Measurements from ENCODE around the gene PIAS1. TPM values are rescaled to one million over a fixed set of nuclear protein-coding genes. Genes with fewer than 3 reads are reported as not detected.

The PIAS1 gene
- total RNA-seq, 1 experiment from 2014 or later: 32.9 TPM

GRCh38 chr15:68019814-68020525, 34.1 kb upstream of the PIAS1 start:
- Mint-ChIP-seq H3K27me3 (ENCODE audit: insufficient read depth, unreplicated experiment) (no peaks in the 10 kb centered on the region), H3K9me3 (ENCODE audit: unreplicated experiment) (no peaks in the 10 kb centered on the region), H3K4me1 (ENCODE audit: insufficient read depth, unreplicated experiment) (peaks cover 18% of the 10 kb centered on the region), H3K4me3 (ENCODE audit: unreplicated experiment) (no peak overlapping the region), H3K27ac (ENCODE audit: low read depth, unreplicated experiment) (no peak overlapping the region), H3K36me3 (ENCODE audit: insufficient read depth, unreplicated experiment) (no peaks in the 10 kb centered on the region)
- no TSS peak for BruUV-seq (replicated peaks)
- intact Hi-C loops (cut with micrococcal nuclease): no loop called here
- ChIA-PET POLR2A (interaction anchor here (0.7 kb wide), 2 partner anchors 209 kb away, joined by 5 read pairs; no protein-coding TSS in a partner anchor), CTCF (interaction anchor here (1.0 kb wide), 1 partner anchor 156 kb away, joined by 4 read pairs; no protein-coding TSS in a partner anchor)
- TF ChIP-seq, protein P1, sequence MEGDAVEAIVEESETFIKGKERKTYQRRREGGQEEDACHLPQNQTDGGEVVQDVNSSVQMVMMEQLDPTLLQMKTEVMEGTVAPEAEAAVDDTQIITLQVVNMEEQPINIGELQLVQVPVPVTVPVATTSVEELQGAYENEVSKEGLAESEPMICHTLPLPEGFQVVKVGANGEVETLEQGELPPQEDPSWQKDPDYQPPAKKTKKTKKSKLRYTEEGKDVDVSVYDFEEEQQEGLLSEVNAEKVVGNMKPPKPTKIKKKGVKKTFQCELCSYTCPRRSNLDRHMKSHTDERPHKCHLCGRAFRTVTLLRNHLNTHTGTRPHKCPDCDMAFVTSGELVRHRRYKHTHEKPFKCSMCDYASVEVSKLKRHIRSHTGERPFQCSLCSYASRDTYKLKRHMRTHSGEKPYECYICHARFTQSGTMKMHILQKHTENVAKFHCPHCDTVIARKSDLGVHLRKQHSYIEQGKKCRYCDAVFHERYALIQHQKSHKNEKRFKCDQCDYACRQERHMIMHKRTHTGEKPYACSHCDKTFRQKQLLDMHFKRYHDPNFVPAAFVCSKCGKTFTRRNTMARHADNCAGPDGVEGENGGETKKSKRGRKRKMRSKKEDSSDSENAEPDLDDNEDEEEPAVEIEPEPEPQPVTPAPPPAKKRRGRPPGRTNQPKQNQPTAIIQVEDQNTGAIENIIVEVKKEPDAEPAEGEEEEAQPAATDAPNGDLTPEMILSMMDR (IDR thresholded peaks at IDR 0.05; ENCODE audit: unreplicated experiment): no peak
- DNase-seq (ENCODE audit: unreplicated experiment): no peak

- Mint-ChIP-seq H3K4me1 (ENCODE audit: insufficient read depth, unreplicated experiment) (peaks cover 18% of the 10 kb centered on the region), H3K4me3 (ENCODE audit: unreplicated experiment) (no peak overlapping the region), H3K36me3 (ENCODE audit: insufficient read depth, unreplicated experiment) (no peaks in the 10 kb centered on the region), H3K9me3 (ENCODE audit: unreplicated experiment) (no peaks in the 10 kb centered on the region), H3K27ac (ENCODE audit: low read depth, unreplicated experiment) (no peak overlapping the region), H3K27me3 (ENCODE audit: insufficient read depth, unreplicated experiment) (no peaks in the 10 kb centered on the region)
- TF ChIP-seq, protein P1 (IDR thresholded peaks at IDR 0.05; ENCODE audit: unreplicated experiment): no peak
- no peak for DNase-seq (ENCODE audit: unreplicated experiment)
- ChIA-PET CTCF (no interaction called here), POLR2A (interaction anchor here (0.7 kb wide), 2 partner anchors 208 to 209 kb away, joined by 5 read pairs; no protein-coding TSS in a partner anchor)
- no TSS peak for BruUV-seq (replicated peaks)
- intact Hi-C loops (cut with micrococcal nuclease): no loop called here
Measured at GRCh38 chr15:68020685-68021084, 33.4 kb upstream of the PIAS1 start.

- BruUV-seq (replicated peaks): no TSS peak
- H3K9me3 Mint-ChIP-seq (ENCODE audit: unreplicated experiment): no peaks in the 10 kb centered on the region
- CTCF ChIA-PET: no interaction called here
- H3K36me3 Mint-ChIP-seq (ENCODE audit: insufficient read depth, unreplicated experiment): no peaks in the 10 kb centered on the region
- no peaks in the 10 kb centered on the region for H3K27me3 Mint-ChIP-seq (ENCODE audit: insufficient read depth, unreplicated experiment)
- intact Hi-C loops (cut with micrococcal nuclease): no loop called here
- DNase-seq (ENCODE audit: unreplicated experiment): no peak
- no peak overlapping the region for H3K4me3 Mint-ChIP-seq (ENCODE audit: unreplicated experiment)
- POLR2A ChIA-PET: no interaction called here
- TF ChIP-seq, protein P1 (IDR thresholded peaks at IDR 0.05; ENCODE audit: unreplicated experiment): no peak
- H3K27ac Mint-ChIP-seq (ENCODE audit: low read depth, unreplicated experiment): no peak overlapping the region
- H3K4me1 Mint-ChIP-seq (ENCODE audit: insufficient read depth, unreplicated experiment): peaks cover 18% of the 10 kb centered on the region
Measured at GRCh38 chr15:68022061-68022460, 32.1 kb upstream of the PIAS1 start.

GRCh38 chr15:68023307-68024101, 30.6 kb upstream of the PIAS1 start:
- no peak overlapping the region for H3K27ac Mint-ChIP-seq (ENCODE audit: low read depth, unreplicated experiment)
- no peak overlapping the region for H3K4me3 Mint-ChIP-seq (ENCODE audit: unreplicated experiment)
- no peaks in the 10 kb centered on the region for H3K27me3 Mint-ChIP-seq (ENCODE audit: insufficient read depth, unreplicated experiment)
- no peak for DNase-seq (ENCODE audit: unreplicated experiment)
- H3K36me3 Mint-ChIP-seq (ENCODE audit: insufficient read depth, unreplicated experiment): no peaks in the 10 kb centered on the region
- no peaks in the 10 kb centered on the region for H3K9me3 Mint-ChIP-seq (ENCODE audit: unreplicated experiment)
- BruUV-seq (replicated peaks): no TSS peak
- intact Hi-C loops (cut with micrococcal nuclease): no loop called here
- peaks cover 9% of the 10 kb centered on the region for H3K4me1 Mint-ChIP-seq (ENCODE audit: insufficient read depth, unreplicated experiment)
- POLR2A ChIA-PET: interaction anchor here (0.8 kb wide), 1 partner anchor 10 kb away, joined by 3 read pairs; no protein-coding TSS in a partner anchor
- TF ChIP-seq, protein P1 (IDR thresholded peaks at IDR 0.05; ENCODE audit: unreplicated experiment): no peak
- CTCF ChIA-PET: no interaction called here
